ENCODE data around the gene TWF2.

Gene TWF2

DNA sequence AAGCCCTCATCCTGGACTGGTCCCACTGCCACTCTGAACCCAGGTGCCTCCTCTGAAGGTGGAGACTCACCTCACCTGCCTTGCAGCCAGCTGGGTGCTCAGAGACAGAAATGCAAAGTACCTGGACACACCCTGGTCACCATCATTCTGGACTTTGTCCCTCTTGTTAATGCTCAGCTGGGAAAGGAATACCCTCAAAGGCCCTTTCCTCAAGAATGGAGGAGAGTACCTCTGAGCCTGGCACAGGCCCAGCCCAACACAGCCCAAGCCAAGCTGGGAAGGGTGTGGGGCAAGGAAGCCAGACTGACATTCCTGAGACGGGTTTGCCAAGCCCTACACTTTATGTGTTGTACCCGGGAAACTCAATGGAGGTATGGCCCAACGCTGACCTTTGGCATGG is 42.0 kb downstream of the TWF2 start:
- H3K36me3 ChIP-seq (ENCODE audit: insufficient read depth, low read length): peaks cover 20% of the 10 kb centered on the region
- H2AFZ ChIP-seq (ENCODE audit: low read depth, low read length): no peak overlapping the region
- no peak overlapping the region for H3K4me3 ChIP-seq (ENCODE audit: low read length)
- peaks cover 4% of the 10 kb centered on the region for H3K27me3 ChIP-seq (ENCODE audit: insufficient read depth, low read length)
- H3K9me3 ChIP-seq (ENCODE audit: low read length): no peaks in the 10 kb centered on the region
- H3K4me1 ChIP-seq (ENCODE audit: insufficient read depth, low read length): peaks cover 14% of the 10 kb centered on the region

DNA sequence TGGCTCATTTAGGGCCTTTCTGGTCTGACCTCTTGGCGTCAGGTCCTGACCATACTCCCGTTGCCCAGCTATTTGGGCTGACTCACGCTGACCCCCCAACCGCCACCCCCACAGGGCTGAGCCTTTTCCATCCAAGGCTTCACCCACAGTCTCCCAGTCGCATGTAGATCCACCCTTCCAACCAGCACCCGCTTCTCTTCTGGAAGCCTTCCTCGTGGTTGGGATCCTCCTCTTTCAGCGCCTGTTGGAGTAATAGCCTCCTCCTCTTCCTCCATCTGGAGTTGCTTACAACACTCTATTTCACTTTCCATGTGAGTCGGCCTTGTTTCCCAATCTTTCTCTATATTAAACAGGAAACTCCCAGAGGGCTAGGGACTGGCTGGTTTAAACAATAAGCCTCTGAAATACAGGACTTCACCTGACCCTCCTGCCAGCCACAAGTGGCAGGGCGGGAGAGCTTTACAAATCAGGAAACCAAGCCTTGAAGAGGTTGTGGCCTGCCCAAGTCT is 43.1 kb downstream of the TWF2 start:
- no peaks in the 10 kb centered on the region for H3K9me3 ChIP-seq (ENCODE audit: low read length)
- peaks cover 4% of the 10 kb centered on the region for H3K27me3 ChIP-seq (ENCODE audit: insufficient read depth, low read length)
- H3K4me1 ChIP-seq (ENCODE audit: insufficient read depth, low read length): peaks cover 22% of the 10 kb centered on the region
- H3K36me3 ChIP-seq (ENCODE audit: insufficient read depth, low read length): peaks cover 13% of the 10 kb centered on the region
- H2AFZ ChIP-seq (ENCODE audit: low read depth, low read length): no peak overlapping the region
- H3K4me3 ChIP-seq (ENCODE audit: low read length): no peak overlapping the region

DNA sequence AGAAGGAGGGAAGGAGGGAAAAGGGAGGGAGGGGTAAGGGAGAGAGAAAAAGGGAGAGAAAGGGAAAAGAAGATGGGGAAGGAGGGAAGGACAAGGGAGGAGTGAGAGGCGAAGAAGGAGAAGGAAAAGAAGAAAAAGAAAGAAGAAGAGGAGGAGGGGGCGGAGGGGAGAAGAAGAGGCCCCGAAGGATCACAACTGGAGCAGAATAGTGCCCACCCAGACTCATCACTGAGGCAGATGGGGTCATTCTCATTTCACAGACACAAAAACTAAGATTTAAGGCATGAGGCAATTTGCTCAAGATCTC is 43.7 kb downstream of the TWF2 start:
- H2AFZ ChIP-seq (ENCODE audit: low read depth, low read length): no peak overlapping the region
- no peaks in the 10 kb centered on the region for H3K9me3 ChIP-seq (ENCODE audit: low read length)
- peaks cover 4% of the 10 kb centered on the region for H3K27me3 ChIP-seq (ENCODE audit: insufficient read depth, low read length)
- H3K4me1 ChIP-seq (ENCODE audit: insufficient read depth, low read length): peaks cover 26% of the 10 kb centered on the region
- H3K36me3 ChIP-seq (ENCODE audit: insufficient read depth, low read length): peaks cover 8% of the 10 kb centered on the region
- no peak overlapping the region for H3K4me3 ChIP-seq (ENCODE audit: low read length)

GRCh38 chr3:52194485-52195290 is 44.3 kb downstream of the TWF2 start:
- Histone ChIP-seq H3K36me3 (ENCODE audit: insufficient read depth, low read length) (peaks cover 4% of the 10 kb centered on the region), H3K4me3 (ENCODE audit: low read length) (no peak overlapping the region), H2AFZ (ENCODE audit: low read depth, low read length) (no peak overlapping the region), H3K4me1 (ENCODE audit: insufficient read depth, low read length) (peaks cover 26% of the 10 kb centered on the region), H3K9me3 (ENCODE audit: low read length) (no peaks in the 10 kb centered on the region), H3K27me3 (ENCODE audit: insufficient read depth, low read length) (peaks cover 4% of the 10 kb centered on the region)

DNA sequence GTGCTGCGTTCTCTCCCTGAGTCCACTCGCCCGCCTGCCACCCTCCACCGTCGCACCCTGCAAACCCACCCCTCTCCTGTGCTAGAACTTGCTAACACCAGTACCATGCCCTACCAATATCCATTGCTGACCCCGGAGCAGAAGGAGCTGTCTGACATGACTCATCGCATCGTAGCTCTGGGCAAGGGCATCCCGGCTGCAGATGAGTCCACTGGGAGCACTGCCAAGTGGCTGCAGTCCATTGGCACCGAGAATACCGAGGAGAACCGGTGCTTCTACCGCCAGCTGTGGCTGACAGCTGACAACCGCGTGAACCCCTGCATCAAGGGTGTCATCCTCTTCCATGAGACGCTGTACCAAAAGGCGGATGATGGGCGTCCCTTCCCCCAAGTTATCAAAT is 45.9 kb downstream of the TWF2 start:
- no peaks in the 10 kb centered on the region for H3K36me3 ChIP-seq (ENCODE audit: insufficient read depth, low read length)
- H3K4me3 ChIP-seq (ENCODE audit: low read length): no peak overlapping the region
- peaks cover 4% of the 10 kb centered on the region for H3K27me3 ChIP-seq (ENCODE audit: insufficient read depth, low read length)
- no peaks in the 10 kb centered on the region for H3K9me3 ChIP-seq (ENCODE audit: low read length)
- H2AFZ ChIP-seq (ENCODE audit: low read depth, low read length): no peak overlapping the region
- H3K4me1 ChIP-seq (ENCODE audit: insufficient read depth, low read length): peaks cover 17% of the 10 kb centered on the region

GRCh38 chr3:52191663-52192062 is 47.3 kb downstream of the TWF2 start:
- H2AFZ ChIP-seq (ENCODE audit: low read depth, low read length): no peak overlapping the region
- peaks cover 12% of the 10 kb centered on the region for H3K4me1 ChIP-seq (ENCODE audit: insufficient read depth, low read length)
- peaks cover 4% of the 10 kb centered on the region for H3K27me3 ChIP-seq (ENCODE audit: insufficient read depth, low read length)
- no peaks in the 10 kb centered on the region for H3K9me3 ChIP-seq (ENCODE audit: low read length)
- no peaks in the 10 kb centered on the region for H3K36me3 ChIP-seq (ENCODE audit: insufficient read depth, low read length)
- no peak overlapping the region for H3K4me3 ChIP-seq (ENCODE audit: low read length)

- no peak overlapping the region for H3K4me3 ChIP-seq (ENCODE audit: low read length)
- no peak overlapping the region for H2AFZ ChIP-seq (ENCODE audit: low read depth, low read length)
- no peaks in the 10 kb centered on the region for H3K36me3 ChIP-seq (ENCODE audit: insufficient read depth, low read length)
- peaks cover 3% of the 10 kb centered on the region for H3K27me3 ChIP-seq (ENCODE audit: insufficient read depth, low read length)
- H3K9me3 ChIP-seq (ENCODE audit: low read length): no peaks in the 10 kb centered on the region
- H3K4me1 ChIP-seq (ENCODE audit: insufficient read depth, low read length): peaks cover 12% of the 10 kb centered on the region
Observed at GRCh38 chr3:52190294-52191074, 48.5 kb downstream of the TWF2 start.

GRCh38 chr3:52188556-52188955 is 50.4 kb downstream of the TWF2 start:
- Histone ChIP-seq H3K4me1 (ENCODE audit: insufficient read depth, low read length) (peaks cover 12% of the 10 kb centered on the region), H3K36me3 (ENCODE audit: insufficient read depth, low read length) (no peaks in the 10 kb centered on the region), H3K9me3 (ENCODE audit: low read length) (no peaks in the 10 kb centered on the region), H2AFZ (ENCODE audit: low read depth, low read length) (no peak overlapping the region), H3K4me3 (ENCODE audit: low read length) (no peak overlapping the region), H3K27me3 (ENCODE audit: insufficient read depth, low read length) (peaks cover 3% of the 10 kb centered on the region)

GRCh38 chr3:52186729-52187128 is 52.2 kb downstream of the TWF2 start:
- H3K36me3 ChIP-seq (ENCODE audit: insufficient read depth, low read length): no peaks in the 10 kb centered on the region
- H3K27me3 ChIP-seq (ENCODE audit: insufficient read depth, low read length): peaks cover 3% of the 10 kb centered on the region
- no peak overlapping the region for H2AFZ ChIP-seq (ENCODE audit: low read depth, low read length)
- peaks cover 12% of the 10 kb centered on the region for H3K4me1 ChIP-seq (ENCODE audit: insufficient read depth, low read length)
- no peaks in the 10 kb centered on the region for H3K9me3 ChIP-seq (ENCODE audit: low read length)
- H3K4me3 ChIP-seq (ENCODE audit: low read length): no peak overlapping the region

GRCh38 chr3:52185837-52186236 is 53.1 kb downstream of the TWF2 start:
- no peaks in the 10 kb centered on the region for H3K9me3 ChIP-seq (ENCODE audit: low read length)
- no peaks in the 10 kb centered on the region for H3K36me3 ChIP-seq (ENCODE audit: insufficient read depth, low read length)
- peaks cover 4% of the 10 kb centered on the region for H3K4me1 ChIP-seq (ENCODE audit: insufficient read depth, low read length)
- H3K27me3 ChIP-seq (ENCODE audit: insufficient read depth, low read length): peaks cover 3% of the 10 kb centered on the region
- no peak overlapping the region for H2AFZ ChIP-seq (ENCODE audit: low read depth, low read length)
- H3K4me3 ChIP-seq (ENCODE audit: low read length): no peak overlapping the region

- Histone ChIP-seq H3K36me3 (ENCODE audit: insufficient read depth, low read length) (no peaks in the 10 kb centered on the region), H3K4me3 (ENCODE audit: low read length) (no peak overlapping the region), H3K4me1 (ENCODE audit: insufficient read depth, low read length) (no peaks in the 10 kb centered on the region), H3K27me3 (ENCODE audit: insufficient read depth, low read length) (peaks cover 3% of the 10 kb centered on the region), H3K9me3 (ENCODE audit: low read length) (no peaks in the 10 kb centered on the region), H2AFZ (ENCODE audit: low read depth, low read length) (no peak overlapping the region)
Observed at GRCh38 chr3:52185311-52185710, 53.6 kb downstream of the TWF2 start.

- no peaks in the 10 kb centered on the region for H3K4me1 ChIP-seq (ENCODE audit: insufficient read depth, low read length)
- H3K36me3 ChIP-seq (ENCODE audit: insufficient read depth, low read length): no peaks in the 10 kb centered on the region
- no peaks in the 10 kb centered on the region for H3K9me3 ChIP-seq (ENCODE audit: low read length)
- peaks cover 3% of the 10 kb centered on the region for H3K27me3 ChIP-seq (ENCODE audit: insufficient read depth, low read length)
- no peak overlapping the region for H2AFZ ChIP-seq (ENCODE audit: low read depth, low read length)
- H3K4me3 ChIP-seq (ENCODE audit: low read length): no peak overlapping the region
Observed at GRCh38 chr3:52184690-52185089, 54.3 kb downstream of the TWF2 start.

DNA sequence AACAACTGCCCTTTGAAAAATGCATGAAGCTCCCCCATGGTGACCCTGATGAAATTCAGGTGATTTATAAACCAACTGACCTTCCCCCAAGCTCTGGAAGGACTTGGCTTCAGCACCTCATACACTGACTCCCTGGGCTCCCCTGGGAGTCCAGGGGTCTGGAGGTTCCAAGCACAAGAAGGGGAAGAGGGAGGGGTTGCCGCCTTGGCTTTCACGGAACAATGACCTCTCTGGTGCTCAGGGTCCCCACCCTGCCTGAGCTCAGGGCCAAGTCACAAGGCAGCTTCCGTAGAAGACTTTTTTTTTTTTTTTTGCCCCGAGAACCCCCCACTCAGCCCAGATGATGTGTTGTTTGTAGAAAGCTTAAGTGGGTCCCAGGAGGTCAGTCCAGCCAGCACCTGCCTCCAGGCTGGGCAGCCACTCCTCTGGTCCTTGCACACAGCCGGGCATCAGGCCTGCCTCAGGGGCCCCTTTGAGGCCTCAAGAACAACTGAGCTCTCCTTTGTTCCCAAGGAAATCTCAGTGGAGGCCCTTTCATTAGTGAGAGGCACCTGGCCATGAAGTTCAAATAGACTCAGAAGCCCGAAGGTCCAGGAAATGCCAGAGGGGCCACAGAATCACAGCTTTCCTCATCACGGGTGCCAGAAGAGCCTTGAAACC is 55.0 kb downstream of the TWF2 start:
- H3K4me1 ChIP-seq (ENCODE audit: insufficient read depth, low read length): no peaks in the 10 kb centered on the region
- H3K4me3 ChIP-seq (ENCODE audit: low read length): no peak overlapping the region
- no peaks in the 10 kb centered on the region for H3K9me3 ChIP-seq (ENCODE audit: low read length)
- peaks cover 3% of the 10 kb centered on the region for H3K27me3 ChIP-seq (ENCODE audit: insufficient read depth, low read length)
- H2AFZ ChIP-seq (ENCODE audit: low read depth, low read length): no peak overlapping the region
- H3K36me3 ChIP-seq (ENCODE audit: insufficient read depth, low read length): no peaks in the 10 kb centered on the region
